SK-N-SH (cell line): ENCODE measurements around the gene C1orf159. TPM values are rescaled to one million over a fixed set of nuclear protein-coding genes. Genes with fewer than 3 reads are reported as not detected.

Source experiments
- CTCF ChIA-PET: fragments of 300-600, 350-600 bp; formaldehyde crosslinking; extraction: SDS; loops from one replicate; lab custom pipeline; 2021; lab: Yijun Ruan, JAX
- POLR2A ChIA-PET: fragments of 350-600 bp; sonication (Branson Sonifier 250); formaldehyde crosslinking; extraction: SDS; loops from one replicate; lab custom pipeline; 2020; ENCODE audit warnings: antibody characterized with exemption, inconsistent platforms; lab: Yijun Ruan, JAX
- DNase-seq: peaks from one replicate; pipeline ENCODE4 v3.0.0; 2012
- H2AFZ ChIP-seq: fragments of 200-600 bp; sonication (generic); 2 replicates; pipeline ENCODE4 v1.8.1; 2016; ENCODE audit warnings: antibody characterized with exemption, mild to moderate bottlenecking, low read depth
- H3F3A ChIP-seq: fragments of 200-600 bp; sonication (generic); replicated peaks from 2 replicates; pipeline ENCODE3; 2016; ENCODE audit warnings: antibody characterized with exemption, mild to moderate bottlenecking; ENCODE audit not compliant: insufficient read depth
- H3K27ac ChIP-seq, 2 experiments: fragments of 200-500 bp in 1 of 2; fragments of 200-600 bp in 1 of 2; sonication (Bioruptor generic) in 1 of 2; sonication (generic), shearing (Covaris generic) in 1 of 2; 2 replicates each; pipeline versions ENCODE4 v1.5.1 to v1.6.1; 2014 to 2016; ENCODE audit warnings: low read depth in 2 of 2, inconsistent platforms in 1 of 2, low read length in 1 of 2, mild to moderate bottlenecking in 1 of 2, mixed read lengths in 1 of 2
- H3K27me3 ChIP-seq: fragments of 200-600 bp; sonication (generic), shearing (Covaris generic); 2 replicates; pipeline ENCODE4 v1.6.1; 2016; ENCODE audit warnings: mixed run types; ENCODE audit not compliant: insufficient read depth
- H3K36me3 ChIP-seq, 2 experiments: fragments of 200-500 bp in 1 of 2; fragments of 200-600 bp in 1 of 2; sonication (Bioruptor generic) in 1 of 2; sonication (generic) in 1 of 2; replicated peaks in 1 of 2; 2 replicates each; pipeline versions ENCODE3 to v1.5.1; 2014 to 2016; ENCODE audit warnings: low read length in 1 of 2, mild to moderate bottlenecking in 1 of 2; ENCODE audit not compliant: insufficient read depth in 2 of 2, control insufficient read depth in 1 of 2
- H3K4me1 ChIP-seq, 2 experiments: fragments of 200-500 bp in 1 of 2; fragments of 200-600 bp in 1 of 2; sonication (Bioruptor generic) in 1 of 2; sonication (generic), shearing (Covaris generic) in 1 of 2; 2 replicates each; pipeline versions ENCODE4 v1.5.1 to v1.6.1; 2014 to 2016; ENCODE audit warnings: low read depth in 1 of 2, low read length in 1 of 2, mixed run types in 1 of 2; ENCODE audit not compliant: insufficient read depth in 2 of 2, control insufficient read depth in 1 of 2
- H3K4me2 ChIP-seq: fragments of 200-600 bp; sonication (generic), shearing (Covaris generic); 2 replicates; pipeline ENCODE4 v1.6.1; 2017; ENCODE audit warnings: mixed run types
- H3K4me3 ChIP-seq, 2 experiments: fragments of 200-500 bp in 1 of 2; fragments of 200-600 bp in 1 of 2; sonication (Bioruptor generic) in 1 of 2; sonication (generic), shearing (Covaris generic) in 1 of 2; 2 replicates each; pipeline versions ENCODE4 v1.5.1 to v1.8.1; 2014 to 2016; ENCODE audit warnings: low read depth in 2 of 2, inconsistent platforms in 1 of 2, low read length in 1 of 2, mild to moderate bottlenecking in 1 of 2, mixed read lengths in 1 of 2, moderate library complexity in 1 of 2
- H3K79me2 ChIP-seq: fragments of 200-600 bp; sonication (generic); 2 replicates; pipeline ENCODE4 v1.8.1; 2017; ENCODE audit warnings: mild to moderate bottlenecking; ENCODE audit not compliant: insufficient read depth
- H3K9ac ChIP-seq: fragments of 200-600 bp; sonication (generic); 2 replicates; pipeline ENCODE4 v1.6.1; 2017; ENCODE audit warnings: mixed run types
- H3K9me2 ChIP-seq: fragments of 200-600 bp; sonication (generic); 2 replicates; pipeline ENCODE4 v1.6.1; 2017; ENCODE audit warnings: mixed run types
- H3K9me3 ChIP-seq: fragments of 200-600 bp; sonication (generic); 2 replicates; pipeline ENCODE4 v1.6.1; 2017; ENCODE audit warnings: mixed run types, mild to moderate bottlenecking, moderate library complexity
- H4K20me1 ChIP-seq: fragments of 200-600 bp; sonication (generic); 2 replicates; pipeline ENCODE4 v1.6.1; 2017; ENCODE audit warnings: mild to moderate bottlenecking, mixed run types; ENCODE audit not compliant: insufficient read depth
- ELF1 ChIP-seq: IDR thresholded peaks from 2 replicates; pipeline ENCODE4 v1.4.0; 2012
- EP300 ChIP-seq, 2 experiments: IDR thresholded peaks; 2 replicates each; pipeline versions ENCODE4 v1.4.0 to v1.6.1; 2012; ENCODE audit warnings: borderline replicate concordance in 1 of 2, low read depth in 1 of 2, low read length in 1 of 2
- FOSL2 ChIP-seq: IDR thresholded peaks from 2 replicates; pipeline ENCODE4 v1.4.0; 2012; ENCODE audit warnings: low read depth, mild to moderate bottlenecking, moderate library complexity, borderline replicate concordance
- GABPA ChIP-seq: IDR thresholded peaks from 2 replicates; pipeline ENCODE4 v1.4.0; 2012; ENCODE audit warnings: low read depth, mild to moderate bottlenecking
- GATA2 ChIP-seq: sonication (generic); formaldehyde crosslinking; IDR thresholded peaks from 2 replicates; pipeline ENCODE4 v1.5.0; 2020; ENCODE audit warnings: mild to moderate bottlenecking, missing genetic modification reagents
- IRF3 ChIP-seq: fragments of 150-350 bp; IDR thresholded peaks from 2 replicates; pipeline ENCODE4 v1.6.1; 2016; ENCODE audit warnings: mild to moderate bottlenecking, low read depth, low read length
- MEF2A ChIP-seq: IDR thresholded peaks from 2 replicates; pipeline ENCODE4 v1.4.0; 2012; ENCODE audit warnings: low read depth, borderline replicate concordance
- MXI1 ChIP-seq: IDR thresholded peaks from 2 replicates; pipeline ENCODE4 v1.6.1; 2012; ENCODE audit warnings: mild to moderate bottlenecking, low read depth, low read length, improper control_type of control experiment
- NRF1 ChIP-seq: IDR thresholded peaks from 2 replicates; pipeline ENCODE4 v1.6.1; 2012; ENCODE audit warnings: low read depth, mild to moderate bottlenecking, low read length
- RAD21 ChIP-seq: IDR thresholded peaks from 2 replicates; pipeline ENCODE4 v1.6.1; 2012; ENCODE audit warnings: mild to moderate bottlenecking, low read length
- RCOR1 ChIP-seq: fragments of 150-350 bp; IDR thresholded peaks from 2 replicates; pipeline ENCODE4 v1.6.1; 2017; ENCODE audit warnings: antibody characterized with exemption, low read length
- RXRA ChIP-seq: IDR thresholded peaks from 2 replicates; pipeline ENCODE4 v1.4.0; 2012; ENCODE audit warnings: low read depth, mild to moderate bottlenecking, borderline replicate concordance
- TAF1 ChIP-seq: IDR thresholded peaks from 2 replicates; pipeline ENCODE4 v1.6.1; 2012; ENCODE audit warnings: low read depth, mild to moderate bottlenecking, low read length, moderate library complexity, borderline replicate concordance
- TEAD4 ChIP-seq: IDR thresholded peaks from 2 replicates; pipeline ENCODE4 v1.4.0; 2012; ENCODE audit warnings: mild to moderate bottlenecking, borderline replicate concordance; ENCODE audit not compliant: insufficient read depth
- USF2 ChIP-seq: fragments of 150-350 bp; IDR thresholded peaks from 2 replicates; pipeline ENCODE4 v1.6.1; 2017; ENCODE audit warnings: antibody characterized with exemption, low read length, low read depth, borderline replicate concordance
- WGBS: methylation state at CpG from one replicate; pipeline ENCODE4 v1.1.6; 2017; ENCODE audit warnings: low lambda C conversion rate; 5-methylcytosine and 5-hydroxymethylcytosine counted together
- polyA plus RNA-seq, 3 experiments: library from polyadenylated mRNA; depleted of rRNA; stranded (reverse); fragments of >200 nt; gene quantifications; 2 replicates each; pipeline ENCODE4 v1.2.3, GENCODE V29; 2012
- TF ChIP-seq, protein P1 (sequence below): IDR thresholded peaks from 2 replicates; pipeline ENCODE4 v1.6.1; 2012; ENCODE audit warnings: mild to moderate bottlenecking, low read depth, low read length, moderate library complexity

The C1orf159 gene
- polyA plus RNA-seq, 1 of the 3 experiments (the other 2 are of a cell fraction), result 10.2 TPM

- Histone ChIP-seq H3K9me2 (no peaks in the 10 kb centered on the region), H2AFZ (no peak overlapping the region), H4K20me1 (no peaks in the 10 kb centered on the region), H3K4me3 (no peak overlapping the region), H3K9ac (no peak overlapping the region), H3K79me2 (no peaks in the 10 kb centered on the region), H3F3A (peaks cover 11% of the 10 kb centered on the region), H3K4me1 (no peaks in the 10 kb centered on the region; a peak in 1 of 4 replicates), H3K36me3 (no peaks in the 10 kb centered on the region), H3K4me2 (no peak overlapping the region), H3K27me3 (no peaks in the 10 kb centered on the region), H3K27ac (no peak overlapping the region), H3K9me3 (no peaks in the 10 kb centered on the region)
- TF ChIP-seq NRF1 (no peak), FOSL2 (no peak)
- 63% methylated on average over 10 of the region's 13 CpGs for WGBS
- POLR2A ChIA-PET, result no interaction called here
- no peak for DNase-seq
- CTCF ChIA-PET, result interaction anchor here (0.6 kb wide), 1 partner anchor 143 kb away, joined by 4 read pairs; no protein-coding TSS in a partner anchor
Measured at GRCh38 chr1:1148061-1148460, 32.2 kb upstream of the C1orf159 start.

GRCh38 chr1:1146596-1146995, 30.7 kb upstream of the C1orf159 start:
- Histone ChIP-seq H3K79me2 (no peaks in the 10 kb centered on the region), H3K9ac (no peak overlapping the region), H3K4me1 (no peaks in the 10 kb centered on the region; a peak in 1 of 4 replicates), H2AFZ (no peak overlapping the region), H3K36me3 (no peaks in the 10 kb centered on the region), H3K4me2 (no peak overlapping the region), H3K27me3 (no peaks in the 10 kb centered on the region), H3F3A (no peaks in the 10 kb centered on the region), H3K27ac (no peak overlapping the region), H4K20me1 (no peaks in the 10 kb centered on the region), H3K4me3 (no peak overlapping the region), H3K9me3 (no peaks in the 10 kb centered on the region), H3K9me2 (no peaks in the 10 kb centered on the region)
- 71% methylated on average over 5 of the region's 15 CpGs for WGBS
- DNase-seq, result no peak
- TF ChIP-seq RCOR1, result no peak
- no peak for TF ChIP-seq TEAD4
- TF ChIP-seq NRF1, result no peak
- TF ChIP-seq GATA2 (CRISPR knock-in tag), result no peak
- no peak for TF ChIP-seq USF2
- CTCF ChIA-PET, result interaction anchor here (1.2 kb wide), 1 partner anchor 24 kb away, joined by 7 read pairs; no protein-coding TSS in a partner anchor
- POLR2A ChIA-PET, result no interaction called here

DNA sequence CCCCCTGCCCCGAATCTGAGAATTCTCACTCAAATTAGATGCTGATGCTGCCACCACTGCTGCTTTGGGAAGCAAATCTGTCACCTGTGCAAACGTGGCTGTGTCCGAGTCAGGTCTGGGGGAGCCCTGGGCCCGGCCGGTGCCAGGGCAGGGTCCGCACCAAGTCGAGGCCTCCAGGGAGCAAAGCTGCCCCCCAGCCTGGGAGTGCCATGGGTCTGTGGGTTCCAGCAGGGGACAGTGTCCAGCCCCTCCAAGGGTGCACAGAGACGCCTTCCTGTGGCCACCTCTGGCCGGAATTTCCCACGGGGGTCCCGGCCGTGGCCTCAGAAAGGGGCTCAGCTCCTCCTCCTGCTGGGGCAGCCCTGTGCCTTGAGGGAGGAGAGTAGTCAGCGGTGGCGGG, 30.1 kb upstream of the C1orf159 start:
- WGBS, result 74% methylated on average over 8 of the region's 14 CpGs
- Histone ChIP-seq H3K4me3 (no peak overlapping the region), H4K20me1 (no peaks in the 10 kb centered on the region), H3K79me2 (no peaks in the 10 kb centered on the region), H3F3A (no peaks in the 10 kb centered on the region), H3K9me3 (no peaks in the 10 kb centered on the region), H3K9ac (no peak overlapping the region), H3K36me3 (no peaks in the 10 kb centered on the region), H2AFZ (no peak overlapping the region), H3K27me3 (no peaks in the 10 kb centered on the region)
- ChIA-PET POLR2A (no interaction called here), CTCF (interaction anchor here (1.2 kb wide), 1 partner anchor 23 kb away, joined by 7 read pairs; no protein-coding TSS in a partner anchor)
- no peak for DNase-seq
- no peak for TF ChIP-seq IRF3
- TF ChIP-seq MXI1, result no peak
- no peak for TF ChIP-seq MEF2A
- no peak for TF ChIP-seq EP300 (IDR thresholded peaks at IDR 0.05; ENCODE audit: borderline replicate concordance in 1 of 2, low read depth in 1 of 2, low read length in 1 of 2)
- TF ChIP-seq RAD21, result no peak
- no peak for TF ChIP-seq FOSL2
- TF ChIP-seq, protein P1, sequence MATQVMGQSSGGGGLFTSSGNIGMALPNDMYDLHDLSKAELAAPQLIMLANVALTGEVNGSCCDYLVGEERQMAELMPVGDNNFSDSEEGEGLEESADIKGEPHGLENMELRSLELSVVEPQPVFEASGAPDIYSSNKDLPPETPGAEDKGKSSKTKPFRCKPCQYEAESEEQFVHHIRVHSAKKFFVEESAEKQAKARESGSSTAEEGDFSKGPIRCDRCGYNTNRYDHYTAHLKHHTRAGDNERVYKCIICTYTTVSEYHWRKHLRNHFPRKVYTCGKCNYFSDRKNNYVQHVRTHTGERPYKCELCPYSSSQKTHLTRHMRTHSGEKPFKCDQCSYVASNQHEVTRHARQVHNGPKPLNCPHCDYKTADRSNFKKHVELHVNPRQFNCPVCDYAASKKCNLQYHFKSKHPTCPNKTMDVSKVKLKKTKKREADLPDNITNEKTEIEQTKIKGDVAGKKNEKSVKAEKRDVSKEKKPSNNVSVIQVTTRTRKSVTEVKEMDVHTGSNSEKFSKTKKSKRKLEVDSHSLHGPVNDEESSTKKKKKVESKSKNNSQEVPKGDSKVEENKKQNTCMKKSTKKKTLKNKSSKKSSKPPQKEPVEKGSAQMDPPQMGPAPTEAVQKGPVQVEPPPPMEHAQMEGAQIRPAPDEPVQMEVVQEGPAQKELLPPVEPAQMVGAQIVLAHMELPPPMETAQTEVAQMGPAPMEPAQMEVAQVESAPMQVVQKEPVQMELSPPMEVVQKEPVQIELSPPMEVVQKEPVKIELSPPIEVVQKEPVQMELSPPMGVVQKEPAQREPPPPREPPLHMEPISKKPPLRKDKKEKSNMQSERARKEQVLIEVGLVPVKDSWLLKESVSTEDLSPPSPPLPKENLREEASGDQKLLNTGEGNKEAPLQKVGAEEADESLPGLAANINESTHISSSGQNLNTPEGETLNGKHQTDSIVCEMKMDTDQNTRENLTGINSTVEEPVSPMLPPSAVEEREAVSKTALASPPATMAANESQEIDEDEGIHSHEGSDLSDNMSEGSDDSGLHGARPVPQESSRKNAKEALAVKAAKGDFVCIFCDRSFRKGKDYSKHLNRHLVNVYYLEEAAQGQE, result no peak
- no peak for TF ChIP-seq GATA2 (CRISPR knock-in tag)
- no peak for TF ChIP-seq RCOR1
- TF ChIP-seq GABPA, result no peak
- no peak for TF ChIP-seq RXRA
- TF ChIP-seq TAF1, result no peak
- TF ChIP-seq ELF1, result no peak
- TF ChIP-seq, all 33 proteins: peak for 0
- Histone ChIP-seq H3K4me2 (no peak overlapping the region), H3K9me2 (no peaks in the 10 kb centered on the region), H3K4me1 (no peaks in the 10 kb centered on the region; a peak in 1 of 4 replicates), H3K27ac (no peak overlapping the region)
